Measurements from ENCODE around the gene TYW1. TPM values are rescaled to one million over a fixed set of nuclear protein-coding genes. Genes with fewer than 3 reads are reported as not detected.
"Not testable (repeated sequence)": the region's sequence is repeated elsewhere in the genome, so short reads cannot be mapped to it uniquely, and the experiment has no call there.

The TYW1 gene, protein sequence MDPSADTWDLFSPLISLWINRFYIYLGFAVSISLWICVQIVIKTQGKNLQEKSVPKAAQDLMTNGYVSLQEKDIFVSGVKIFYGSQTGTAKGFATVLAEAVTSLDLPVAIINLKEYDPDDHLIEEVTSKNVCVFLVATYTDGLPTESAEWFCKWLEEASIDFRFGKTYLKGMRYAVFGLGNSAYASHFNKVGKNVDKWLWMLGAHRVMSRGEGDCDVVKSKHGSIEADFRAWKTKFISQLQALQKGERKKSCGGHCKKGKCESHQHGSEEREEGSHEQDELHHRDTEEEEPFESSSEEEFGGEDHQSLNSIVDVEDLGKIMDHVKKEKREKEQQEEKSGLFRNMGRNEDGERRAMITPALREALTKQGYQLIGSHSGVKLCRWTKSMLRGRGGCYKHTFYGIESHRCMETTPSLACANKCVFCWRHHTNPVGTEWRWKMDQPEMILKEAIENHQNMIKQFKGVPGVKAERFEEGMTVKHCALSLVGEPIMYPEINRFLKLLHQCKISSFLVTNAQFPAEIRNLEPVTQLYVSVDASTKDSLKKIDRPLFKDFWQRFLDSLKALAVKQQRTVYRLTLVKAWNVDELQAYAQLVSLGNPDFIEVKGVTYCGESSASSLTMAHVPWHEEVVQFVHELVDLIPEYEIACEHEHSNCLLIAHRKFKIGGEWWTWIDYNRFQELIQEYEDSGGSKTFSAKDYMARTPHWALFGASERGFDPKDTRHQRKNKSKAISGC
- 10 to 100 TPM; 16.6 to 17.5 TPM for total RNA-seq

DNA sequence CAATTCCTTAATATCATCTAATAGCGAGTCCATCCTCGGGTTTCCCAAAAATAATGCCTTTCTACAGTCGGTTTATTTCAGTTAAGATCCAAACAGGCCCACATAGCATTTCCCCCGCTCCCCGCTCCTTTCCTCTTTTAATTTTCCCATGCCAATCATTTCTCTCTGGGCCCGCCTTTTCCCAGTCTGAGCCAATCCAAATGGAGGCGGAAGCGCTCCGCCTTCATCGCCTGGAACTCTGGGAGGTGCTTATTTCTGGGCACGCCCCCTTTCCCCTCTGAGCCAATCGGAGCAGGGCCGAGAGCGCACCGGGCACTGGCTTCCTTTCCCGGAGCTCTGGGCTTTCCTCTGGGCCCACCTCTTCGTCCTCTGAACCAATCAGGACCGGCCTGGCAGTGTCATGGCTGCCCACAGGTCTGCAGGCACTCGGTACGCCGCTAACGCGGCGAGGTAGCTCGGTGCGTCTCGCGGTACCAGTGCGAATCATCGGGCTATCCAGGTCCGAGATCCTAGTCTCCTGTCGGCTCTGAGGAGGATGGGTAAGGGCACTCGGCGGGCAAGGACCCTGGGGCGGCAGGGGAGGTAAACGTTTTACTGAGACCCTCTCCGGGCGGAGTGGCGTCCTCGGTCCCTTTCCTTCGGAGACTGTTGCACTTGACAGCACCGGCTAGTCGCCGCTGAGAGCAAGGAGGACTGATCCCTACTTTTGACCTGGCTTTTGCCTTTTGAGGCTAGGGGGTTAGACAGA lies at the start of gene TYW1:
TSS of gene TYW1 (plus strand) at position 390 of the 748 bp plus-strand sequence. CDS start at position 536, 146 bp downstream.
- Mint-ChIP-seq H3K4me3 (peak within 1 kb of the TSS; percentile 92), H3K27ac (peak within 1 kb of the TSS; percentile 96), H3K4me1 (ENCODE audit: low read depth) (peaks cover 37% of the 10 kb centered on the region), H3K36me3 (ENCODE audit: low read depth) (peaks cover 19% of the 10 kb centered on the region)
- CTCF ChIA-PET, result interaction anchor here (1.5 kb wide), 1 partner anchor 152 kb away, joined by 3 read pairs; no protein-coding TSS in a partner anchor
- ATAC-seq, result peak; percentile 89
- H3K27me3 Mint-ChIP-seq, H3K9me3 Mint-ChIP-seq: not testable (repeated sequence)
- intact Hi-C loops (cut with micrococcal nuclease), result loop anchor here (5.0 to 10.0 kb wide), 2 partner anchors 72 to 159 kb away; partner anchors contain the start of gene TMEM248
- DNase-seq, result peak; percentile 99
- POLR2A ChIA-PET, result interaction anchor here (2.3 kb wide), 1 partner anchor 152 kb away, joined by 14 read pairs; no protein-coding TSS in a partner anchor

DNA sequence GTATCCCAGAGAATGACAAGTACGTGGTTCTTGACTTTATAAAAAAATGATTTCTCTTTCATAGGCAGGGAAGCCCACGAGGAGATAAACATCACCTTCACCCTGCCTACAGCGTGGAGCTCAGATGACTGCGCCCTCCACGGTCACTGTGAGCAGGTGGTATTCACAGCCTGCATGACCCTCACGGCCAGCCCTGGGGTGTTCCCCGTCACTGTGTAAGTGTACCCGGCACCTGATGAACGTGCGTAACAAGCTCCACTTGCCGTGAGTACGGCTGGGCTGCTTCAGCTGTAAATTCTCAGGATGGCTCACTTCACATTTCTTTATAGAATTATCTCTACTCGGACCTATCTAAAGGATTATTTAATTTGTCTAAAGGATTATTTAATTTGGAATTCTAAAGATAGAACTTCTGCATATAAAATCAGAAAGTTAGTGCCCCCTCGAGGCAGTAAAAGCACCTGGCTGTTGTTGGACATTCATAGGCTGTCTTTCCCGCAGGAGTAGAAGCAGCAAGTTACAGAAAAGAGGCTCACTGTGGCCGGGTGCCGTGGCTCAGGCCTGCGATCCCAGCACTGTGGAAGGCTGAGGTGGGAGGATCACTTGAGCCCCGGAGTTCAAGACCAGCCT lies 48.0 kb upstream of the TYW1 start:
- POLR2A ChIA-PET, result no interaction called here
- TF ChIP-seq, protein P1, sequence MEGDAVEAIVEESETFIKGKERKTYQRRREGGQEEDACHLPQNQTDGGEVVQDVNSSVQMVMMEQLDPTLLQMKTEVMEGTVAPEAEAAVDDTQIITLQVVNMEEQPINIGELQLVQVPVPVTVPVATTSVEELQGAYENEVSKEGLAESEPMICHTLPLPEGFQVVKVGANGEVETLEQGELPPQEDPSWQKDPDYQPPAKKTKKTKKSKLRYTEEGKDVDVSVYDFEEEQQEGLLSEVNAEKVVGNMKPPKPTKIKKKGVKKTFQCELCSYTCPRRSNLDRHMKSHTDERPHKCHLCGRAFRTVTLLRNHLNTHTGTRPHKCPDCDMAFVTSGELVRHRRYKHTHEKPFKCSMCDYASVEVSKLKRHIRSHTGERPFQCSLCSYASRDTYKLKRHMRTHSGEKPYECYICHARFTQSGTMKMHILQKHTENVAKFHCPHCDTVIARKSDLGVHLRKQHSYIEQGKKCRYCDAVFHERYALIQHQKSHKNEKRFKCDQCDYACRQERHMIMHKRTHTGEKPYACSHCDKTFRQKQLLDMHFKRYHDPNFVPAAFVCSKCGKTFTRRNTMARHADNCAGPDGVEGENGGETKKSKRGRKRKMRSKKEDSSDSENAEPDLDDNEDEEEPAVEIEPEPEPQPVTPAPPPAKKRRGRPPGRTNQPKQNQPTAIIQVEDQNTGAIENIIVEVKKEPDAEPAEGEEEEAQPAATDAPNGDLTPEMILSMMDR (IDR thresholded peaks at IDR 0.05), result no peak
- no peaks in the 10 kb centered on the region for H3K27me3 Mint-ChIP-seq
- H3K4me1 Mint-ChIP-seq (ENCODE audit: low read depth), result no peaks in the 10 kb centered on the region
- peaks cover 42% of the 10 kb centered on the region for H3K36me3 Mint-ChIP-seq (ENCODE audit: low read depth)
- DNase-seq (no peak), ATAC-seq (no peak)
- no peak overlapping the region for H3K4me3 Mint-ChIP-seq
- intact Hi-C loops (cut with micrococcal nuclease), result no loop called here
- H3K9me3 Mint-ChIP-seq, result no peaks in the 10 kb centered on the region
- CTCF ChIA-PET, result no interaction called here
- H3K27ac Mint-ChIP-seq, result no peak overlapping the region

DNA sequence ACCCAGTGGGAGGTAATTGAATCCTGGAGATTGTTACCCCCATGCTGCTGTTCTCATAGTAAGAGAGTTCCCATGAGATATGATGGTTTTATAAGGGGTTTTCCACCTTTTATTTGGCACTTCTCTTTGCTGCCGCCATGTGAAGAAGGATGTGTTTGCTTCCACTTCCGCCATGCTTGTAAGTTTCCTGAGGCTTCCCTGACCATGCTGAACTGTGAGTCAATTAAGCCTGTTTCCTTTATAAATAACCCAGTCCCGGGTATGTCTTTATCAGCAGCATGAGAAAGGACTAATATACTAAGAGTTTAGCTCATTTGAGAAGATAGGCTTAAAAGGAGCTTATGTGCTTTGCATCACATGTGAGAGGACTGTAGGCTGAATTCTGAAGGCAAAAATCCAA lies 46.3 kb upstream of the TYW1 start:
- Mint-ChIP-seq H3K27me3 (no peaks in the 10 kb centered on the region), H3K9me3 (no peaks in the 10 kb centered on the region), H3K36me3 (ENCODE audit: low read depth) (peaks cover 36% of the 10 kb centered on the region), H3K4me3 (no peak overlapping the region), H3K27ac (no peak overlapping the region), H3K4me1 (ENCODE audit: low read depth) (no peaks in the 10 kb centered on the region)
- TF ChIP-seq, protein P1 (IDR thresholded peaks at IDR 0.05), result no peak
- POLR2A ChIA-PET, result interaction anchor here (1.3 kb wide), 1 partner anchor 10 kb away, joined by 4 read pairs; no protein-coding TSS in a partner anchor
- DNase-seq (no peak), ATAC-seq (no peak)
- CTCF ChIA-PET, result no interaction called here
- intact Hi-C loops (cut with micrococcal nuclease), result no loop called here

DNA sequence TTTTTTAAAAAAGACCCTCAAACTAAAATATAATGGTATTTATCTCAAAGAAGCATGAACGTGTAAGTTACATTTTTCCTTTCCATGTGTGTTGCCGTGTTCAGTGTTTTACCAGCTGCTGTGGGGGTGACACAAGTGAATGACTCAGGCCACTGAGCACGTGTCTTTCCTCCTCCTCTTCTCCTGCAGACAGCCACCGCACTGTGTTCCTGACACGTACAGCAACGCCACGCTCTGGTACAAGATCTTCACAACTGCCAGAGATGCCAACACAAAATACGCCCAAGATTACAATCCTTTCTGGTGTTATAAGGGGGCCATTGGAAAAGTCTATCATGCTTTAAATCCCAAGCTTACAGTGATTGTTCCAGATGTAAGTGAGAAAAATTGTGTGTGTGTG lies 45.9 kb upstream of the TYW1 start:
- no peak for DNase-seq
- ChIA-PET CTCF (no interaction called here), POLR2A (no interaction called here)
- TF ChIP-seq, protein P1 (IDR thresholded peaks at IDR 0.05), result no peak
- no peak overlapping the region for H3K4me3 Mint-ChIP-seq
- no peak overlapping the region for H3K27ac Mint-ChIP-seq
- peaks cover 36% of the 10 kb centered on the region for H3K36me3 Mint-ChIP-seq (ENCODE audit: low read depth)
- H3K27me3 Mint-ChIP-seq, result no peaks in the 10 kb centered on the region
- peaks cover 2% of the 10 kb centered on the region for H3K4me1 Mint-ChIP-seq (ENCODE audit: low read depth)
- no peak for ATAC-seq
- intact Hi-C loops (cut with micrococcal nuclease), result no loop called here
- no peaks in the 10 kb centered on the region for H3K9me3 Mint-ChIP-seq
